Omental fat pad (tissue), 4 donors: ENCODE measurements around the gene TFEB. TPM values are rescaled to one million over a fixed set of nuclear protein-coding genes. Genes with fewer than 3 reads are reported as not detected.

Source experiments
- ATAC-seq: fragments of 150-250 bp; one replicate; pipeline ENCODE4 v1.9.1; 2016; ENCODE audit warnings: mild to moderate bottlenecking, moderate library complexity; ENCODE audit not compliant: low FRiP score
- DNase-seq: peaks from one replicate; pipeline ENCODE4 v3.0.0-alpha.2; 2019; ENCODE audit warnings: low spot score
- CTCF ChIP-seq, 3 donors: fragments of 450-650 bp; IDR thresholded peaks; one replicate each; pipeline ENCODE4 v1.5.1; 2016 to 2017; ENCODE audit warnings: antibody characterized with exemption in 3 of 3, mild to moderate bottlenecking in 3 of 3, moderate library complexity in 2 of 3
- total RNA-seq, 4 donors: library from RNA; depleted of rRNA; stranded (reverse); fragments of >200 nt; gene quantifications; one replicate each; pipeline ENCODE4 v1.1.0, GENCODE V29; 2016

Gene TFEB
- 10 to 100 TPM in 3 of 4 donors, 1 to 10 TPM in 1; 7.1 to 24.4 (median 14.5) TPM for total RNA-seq

DNA sequence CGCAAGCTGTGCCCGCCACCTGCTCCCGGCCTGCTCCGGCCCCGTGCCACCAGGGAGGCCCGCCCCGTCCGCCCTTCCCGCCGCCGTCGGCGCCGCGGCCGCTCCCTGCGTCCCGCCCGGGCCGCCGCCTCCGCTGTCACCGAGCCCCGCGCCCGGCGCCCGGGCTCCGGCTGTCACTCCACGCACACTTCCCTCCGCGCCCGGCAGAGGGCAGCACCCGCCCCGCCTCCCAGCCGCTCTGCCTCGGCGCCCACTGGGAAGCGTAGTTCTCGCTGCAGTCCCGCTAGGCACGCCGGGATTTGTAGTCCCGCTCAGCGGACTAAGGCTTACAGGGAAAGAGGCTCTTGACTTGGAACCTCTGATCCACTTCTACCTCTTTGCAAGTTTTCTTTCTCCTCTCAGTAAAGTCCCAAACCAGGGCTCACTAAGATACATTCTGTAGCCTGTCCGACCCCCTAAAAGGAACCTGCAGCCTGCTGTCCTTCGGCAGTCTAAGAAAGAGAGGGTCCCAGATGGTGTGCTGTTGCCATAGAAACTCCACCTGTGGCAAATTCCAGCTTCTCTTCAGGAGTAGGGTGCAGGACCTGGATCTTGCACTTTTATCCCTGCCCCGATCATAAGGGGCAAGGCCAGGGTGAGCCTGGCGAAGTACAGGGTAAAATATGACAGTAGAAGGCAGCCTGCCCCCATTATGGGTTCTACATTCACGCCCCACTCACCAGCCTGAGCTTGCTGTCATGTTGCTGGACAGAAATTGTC, at the start of gene TFEB:
Gene TFEB, minus strand, starts transcription at position 182 of the 759 bp plus-strand sequence. CDS start 44,395 bp downstream, outside the sequence.
- peak; percentile 80 for ATAC-seq

GRCh38 chr6:41784581-41785171, 49.3 kb upstream of the TFEB start:
- TF ChIP-seq CTCF (IDR thresholded peaks at IDR 0.05): no peak
- no peak for ATAC-seq
- no peak for DNase-seq

More for the DNA sequence above, at the start of gene TFEB:
- peak in 2 of 3 donors; percentile 66 to 92 for TF ChIP-seq CTCF (IDR thresholded peaks at IDR 0.05)
- peak; percentile 89 for DNase-seq

DNA sequence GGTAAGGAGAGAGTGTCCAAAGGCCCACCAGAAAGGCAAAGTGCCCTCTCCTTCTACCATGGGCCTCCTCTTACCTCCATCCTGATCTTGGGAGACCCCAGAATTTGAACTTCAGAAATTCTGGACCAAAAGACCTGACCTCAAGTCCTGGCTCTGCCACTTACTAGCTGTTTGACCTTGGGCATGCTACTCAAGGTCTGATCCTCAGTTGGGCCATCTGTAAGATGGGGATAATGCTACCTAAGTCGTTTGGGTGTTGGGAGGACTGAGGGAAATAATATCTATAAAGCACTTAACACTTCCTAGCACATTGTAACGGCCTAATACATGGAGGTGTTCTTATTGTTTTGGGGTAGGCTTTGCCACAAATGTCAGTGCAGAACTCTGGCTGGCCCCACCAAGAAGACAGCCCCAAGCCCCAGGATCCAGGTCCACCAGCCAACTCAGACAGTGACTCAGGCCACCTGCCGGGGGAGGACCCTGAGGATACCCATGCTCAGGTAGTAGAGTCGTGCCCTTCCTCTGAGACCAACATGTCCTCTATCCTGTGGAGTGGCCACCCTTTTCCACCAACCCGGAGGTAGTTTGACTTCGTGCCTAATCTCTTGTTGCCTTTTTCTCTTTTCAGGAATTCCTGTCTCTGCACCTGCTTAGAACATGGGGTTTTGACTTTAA, 47.8 kb upstream of the TFEB start:
- DNase-seq: no peak
- TF ChIP-seq CTCF (IDR thresholded peaks at IDR 0.05): no peak
- ATAC-seq: no peak

- TF ChIP-seq CTCF (IDR thresholded peaks at IDR 0.05): no peak
- ATAC-seq: peak; percentile 2
- no peak for DNase-seq
Observed at GRCh38 chr6:41781366-41781730, 45.9 kb upstream of the TFEB start.

DNA sequence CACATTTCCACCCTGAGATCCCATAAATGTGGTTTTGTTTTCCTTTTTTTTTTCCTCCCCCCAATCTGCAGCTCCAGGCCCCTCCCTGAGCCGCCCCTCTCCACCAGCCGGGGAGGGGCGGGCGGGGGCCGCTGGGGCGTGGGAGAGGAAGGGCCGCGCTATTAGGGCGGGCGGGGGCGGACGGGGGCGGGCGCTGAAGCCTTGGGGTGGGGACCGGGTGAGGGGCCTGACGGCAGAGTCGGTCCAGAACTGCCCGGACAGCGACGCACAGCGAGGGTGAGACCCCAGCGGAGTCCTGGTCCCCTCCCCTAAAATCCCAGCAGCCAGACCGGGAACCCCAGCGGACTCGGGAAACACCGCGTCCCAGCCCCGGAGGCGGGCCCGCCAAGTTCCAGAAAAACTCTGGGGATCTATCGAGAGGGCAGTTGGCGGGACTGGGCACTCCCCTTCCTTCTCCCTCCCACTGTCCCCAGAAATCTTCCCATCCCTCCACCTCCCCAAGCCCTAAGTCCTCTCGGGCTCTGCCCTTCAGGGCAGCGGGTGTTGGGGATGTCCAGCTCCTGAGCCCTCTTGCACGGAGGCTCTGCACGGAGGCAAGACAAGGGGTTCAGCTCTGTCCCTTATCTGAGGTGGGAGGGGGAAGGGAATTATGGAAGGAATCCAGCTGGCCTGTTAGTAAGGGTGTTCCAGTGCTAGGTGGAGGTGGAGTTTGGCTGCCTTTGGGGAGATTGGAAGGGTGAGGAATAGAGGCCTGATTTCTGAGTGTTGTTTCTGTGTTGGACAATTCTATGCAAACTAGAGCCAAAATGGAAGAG, 45.4 kb upstream of the TFEB start, which contains the start of gene PRICKLE4:
Gene PRICKLE4, plus strand, starts transcription at position 232 of the 815 bp plus-strand sequence. CDS start 2,692 bp downstream, outside the sequence.
- DNase-seq: no peak
- no peak for TF ChIP-seq CTCF (IDR thresholded peaks at IDR 0.05)
- peak; percentile 43 for ATAC-seq

GRCh38 chr6:41779788-41780550, 44.6 kb upstream of the TFEB start, which contains the start of gene FRS3:
Gene FRS3 (minus strand): TSS chr6:41779900. CDS start chr6:41776987, 2,913 bp downstream.
- DNase-seq: peak; percentile 96
- ATAC-seq: peak; percentile 96
- peak in 1 of 3 donors; percentile 86 for TF ChIP-seq CTCF (IDR thresholded peaks at IDR 0.05)
